ENCODE measurements around the gene STIP1.

STIP1 gene

GRCh38 chr11:64148917-64149617 is 36.9 kb upstream of the STIP1 start:
- no peaks in the 10 kb centered on the region for H4K20me1 ChIP-seq (ENCODE audit: insufficient read depth, low read length)
- no peak overlapping the region for H3K9ac ChIP-seq (ENCODE audit: low read length)
- no peaks in the 10 kb centered on the region for H3K4me1 ChIP-seq (ENCODE audit: insufficient read depth, low read length, severe bottlenecking)
- H3K9me2 ChIP-seq (ENCODE audit: low read depth, low read length), result no peaks in the 10 kb centered on the region
- H3K4me3 ChIP-seq (ENCODE audit: low read depth, low read length, poor library complexity, severe bottlenecking), result no peak overlapping the region
- peaks cover 13% of the 10 kb centered on the region; the same call in 1 of the 2 replicates for H3K27me3 ChIP-seq (ENCODE audit: insufficient read depth, low read length)
- H2AFZ ChIP-seq (ENCODE audit: low read length), result no peak overlapping the region
- H3K36me3 ChIP-seq (ENCODE audit: insufficient read depth, low read length), result no peaks in the 10 kb centered on the region
- no peaks in the 10 kb centered on the region for H3F3A ChIP-seq (ENCODE audit: insufficient read depth, low read length)
- no peaks in the 10 kb centered on the region for H3K79me2 ChIP-seq (ENCODE audit: insufficient read depth, low read length)
- no peak for TF ChIP-seq CTCF (IDR thresholded peaks at IDR 0.05; ENCODE audit: low read length)
- TF ChIP-seq EZH2 (IDR thresholded peaks at IDR 0.05; ENCODE audit: borderline replicate concordance, low read length), result no peak
- H3K4me2 ChIP-seq (ENCODE audit: low read length), result no peak overlapping the region
- no peak overlapping the region for H3K27ac ChIP-seq (ENCODE audit: low read depth, low read length, poor library complexity, severe bottlenecking)
- no peaks in the 10 kb centered on the region for H3K9me3 ChIP-seq (ENCODE audit: low read length)

GRCh38 chr11:64150051-64150450 is 35.9 kb upstream of the STIP1 start:
- Histone ChIP-seq H3K4me3 (ENCODE audit: low read depth, low read length, poor library complexity, severe bottlenecking) (no peak overlapping the region), H3K27me3 (ENCODE audit: insufficient read depth, low read length) (peaks cover 13% of the 10 kb centered on the region; the same call in 1 of the 2 replicates), H3K4me1 (ENCODE audit: insufficient read depth, low read length, severe bottlenecking) (no peaks in the 10 kb centered on the region), H3K9me3 (ENCODE audit: low read length) (no peaks in the 10 kb centered on the region), H2AFZ (ENCODE audit: low read length) (no peak overlapping the region), H3K27ac (ENCODE audit: low read depth, low read length, poor library complexity, severe bottlenecking) (no peak overlapping the region), H3K9me2 (ENCODE audit: low read depth, low read length) (no peaks in the 10 kb centered on the region), H3K4me2 (ENCODE audit: low read length) (no peak overlapping the region), H3K9ac (ENCODE audit: low read length) (no peak overlapping the region), H4K20me1 (ENCODE audit: insufficient read depth, low read length) (no peaks in the 10 kb centered on the region), H3F3A (ENCODE audit: insufficient read depth, low read length) (no peaks in the 10 kb centered on the region), H3K36me3 (ENCODE audit: insufficient read depth, low read length) (no peaks in the 10 kb centered on the region), H3K79me2 (ENCODE audit: insufficient read depth, low read length) (no peaks in the 10 kb centered on the region)
- TF ChIP-seq CTCF (IDR thresholded peaks at IDR 0.05; ENCODE audit: low read length), result no peak
- TF ChIP-seq EZH2 (IDR thresholded peaks at IDR 0.05; ENCODE audit: borderline replicate concordance, low read length), result no peak

GRCh38 chr11:64150481-64151239 is 35.3 kb upstream of the STIP1 start:
- Histone ChIP-seq H3K36me3 (ENCODE audit: insufficient read depth, low read length) (no peaks in the 10 kb centered on the region), H3K9me2 (ENCODE audit: low read depth, low read length) (no peaks in the 10 kb centered on the region), H2AFZ (ENCODE audit: low read length) (no peak overlapping the region), H3F3A (ENCODE audit: insufficient read depth, low read length) (no peaks in the 10 kb centered on the region), H3K9ac (ENCODE audit: low read length) (no peak overlapping the region), H3K9me3 (ENCODE audit: low read length) (no peaks in the 10 kb centered on the region), H3K27ac (ENCODE audit: low read depth, low read length, poor library complexity, severe bottlenecking) (no peak overlapping the region), H3K79me2 (ENCODE audit: insufficient read depth, low read length) (no peaks in the 10 kb centered on the region), H3K4me2 (ENCODE audit: low read length) (no peak overlapping the region), H4K20me1 (ENCODE audit: insufficient read depth, low read length) (no peaks in the 10 kb centered on the region), H3K4me1 (ENCODE audit: insufficient read depth, low read length, severe bottlenecking) (no peaks in the 10 kb centered on the region), H3K4me3 (ENCODE audit: low read depth, low read length, poor library complexity, severe bottlenecking) (no peak overlapping the region), H3K27me3 (ENCODE audit: insufficient read depth, low read length) (peaks cover 13% of the 10 kb centered on the region; the same call in 1 of the 2 replicates)
- no peak for TF ChIP-seq EZH2 (IDR thresholded peaks at IDR 0.05; ENCODE audit: borderline replicate concordance, low read length)
- no peak for TF ChIP-seq CTCF (IDR thresholded peaks at IDR 0.05; ENCODE audit: low read length)

Measured in OCI-LY1 (cell line).